PFSK-1 (cell line): ENCODE data around the gene NEK5.

Experiments used
- POLR2AphosphoS5 ChIP-seq: IDR thresholded peaks from 2 replicates; pipeline ENCODE4 v1.6.1; 2012; ENCODE audit warnings: low read depth, mild to moderate bottlenecking, control low read depth, low read length, moderate library complexity
- TAF1 ChIP-seq: IDR thresholded peaks from 2 replicates; pipeline ENCODE4 v1.6.1; 2012; ENCODE audit warnings: low read length, control low read depth, borderline replicate concordance; ENCODE audit not compliant: insufficient read depth
- TF ChIP-seq, protein P1 (sequence below), 2 experiments: IDR thresholded peaks; 2 replicates each; pipeline versions ENCODE4 v1.6.1 to v1.8.0; 2011 to 2012; ENCODE audit warnings: low read depth in 2 of 2, low read length in 2 of 2, control low read depth in 1 of 2, inconsistent platforms in 1 of 2, mild to moderate bottlenecking in 1 of 2, moderate library complexity in 1 of 2; ENCODE audit not compliant: insufficient read depth in 1 of 2

- TF ChIP-seq, protein P1, sequence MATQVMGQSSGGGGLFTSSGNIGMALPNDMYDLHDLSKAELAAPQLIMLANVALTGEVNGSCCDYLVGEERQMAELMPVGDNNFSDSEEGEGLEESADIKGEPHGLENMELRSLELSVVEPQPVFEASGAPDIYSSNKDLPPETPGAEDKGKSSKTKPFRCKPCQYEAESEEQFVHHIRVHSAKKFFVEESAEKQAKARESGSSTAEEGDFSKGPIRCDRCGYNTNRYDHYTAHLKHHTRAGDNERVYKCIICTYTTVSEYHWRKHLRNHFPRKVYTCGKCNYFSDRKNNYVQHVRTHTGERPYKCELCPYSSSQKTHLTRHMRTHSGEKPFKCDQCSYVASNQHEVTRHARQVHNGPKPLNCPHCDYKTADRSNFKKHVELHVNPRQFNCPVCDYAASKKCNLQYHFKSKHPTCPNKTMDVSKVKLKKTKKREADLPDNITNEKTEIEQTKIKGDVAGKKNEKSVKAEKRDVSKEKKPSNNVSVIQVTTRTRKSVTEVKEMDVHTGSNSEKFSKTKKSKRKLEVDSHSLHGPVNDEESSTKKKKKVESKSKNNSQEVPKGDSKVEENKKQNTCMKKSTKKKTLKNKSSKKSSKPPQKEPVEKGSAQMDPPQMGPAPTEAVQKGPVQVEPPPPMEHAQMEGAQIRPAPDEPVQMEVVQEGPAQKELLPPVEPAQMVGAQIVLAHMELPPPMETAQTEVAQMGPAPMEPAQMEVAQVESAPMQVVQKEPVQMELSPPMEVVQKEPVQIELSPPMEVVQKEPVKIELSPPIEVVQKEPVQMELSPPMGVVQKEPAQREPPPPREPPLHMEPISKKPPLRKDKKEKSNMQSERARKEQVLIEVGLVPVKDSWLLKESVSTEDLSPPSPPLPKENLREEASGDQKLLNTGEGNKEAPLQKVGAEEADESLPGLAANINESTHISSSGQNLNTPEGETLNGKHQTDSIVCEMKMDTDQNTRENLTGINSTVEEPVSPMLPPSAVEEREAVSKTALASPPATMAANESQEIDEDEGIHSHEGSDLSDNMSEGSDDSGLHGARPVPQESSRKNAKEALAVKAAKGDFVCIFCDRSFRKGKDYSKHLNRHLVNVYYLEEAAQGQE (IDR thresholded peaks at IDR 0.05; ENCODE audit: insufficient read depth in 1 of 2, low read depth in 2 of 2, low read length in 2 of 2) = no peak
- TF ChIP-seq POLR2AphosphoS5 (no peak), TAF1 (no peak)
Observed at GRCh38 chr13:52025475-52026245, 103.2 kb downstream of the NEK5 start.
